GM12873 (cell line): ENCODE results near the gene PDK3.

Experiments
- CTCF ChIP-seq: IDR thresholded peaks from 2 replicates; pipeline ENCODE4 v1.5.1; 2012; ENCODE audit warnings: low read depth, mild to moderate bottlenecking, moderate library complexity, low read length, control low read depth; ENCODE audit not compliant: insufficient read depth; ENCODE audit errors: missing control alignments

Gene PDK3

GRCh38 chrX:24465532-24465865 lies 413 bp downstream of the PDK3 start:
- no peak for TF ChIP-seq CTCF

GRCh38 chrX:24466025-24466424 lies 939 bp downstream of the PDK3 start:
- no peak for TF ChIP-seq CTCF

DNA sequence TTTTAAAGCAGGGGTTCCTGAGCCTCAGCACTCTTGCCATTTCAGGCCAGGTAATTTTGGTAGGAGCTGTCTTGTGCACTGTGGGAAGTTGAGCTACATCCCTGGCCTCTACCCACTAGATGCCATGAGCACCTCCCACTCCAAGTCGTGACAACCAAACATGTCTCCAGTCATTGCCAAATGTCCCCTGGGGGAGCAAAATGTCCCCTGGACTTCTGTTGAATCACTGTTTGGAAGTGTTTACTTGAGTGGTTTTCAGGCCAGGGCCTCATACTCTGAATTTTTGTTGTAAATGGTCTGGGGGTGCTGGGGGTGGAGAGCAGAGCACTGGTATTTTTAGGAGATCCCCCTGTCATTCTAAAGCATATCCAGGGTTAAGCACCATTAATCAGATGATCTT lies 3.2 kb downstream of the PDK3 start:
- TF ChIP-seq CTCF = no peak

DNA sequence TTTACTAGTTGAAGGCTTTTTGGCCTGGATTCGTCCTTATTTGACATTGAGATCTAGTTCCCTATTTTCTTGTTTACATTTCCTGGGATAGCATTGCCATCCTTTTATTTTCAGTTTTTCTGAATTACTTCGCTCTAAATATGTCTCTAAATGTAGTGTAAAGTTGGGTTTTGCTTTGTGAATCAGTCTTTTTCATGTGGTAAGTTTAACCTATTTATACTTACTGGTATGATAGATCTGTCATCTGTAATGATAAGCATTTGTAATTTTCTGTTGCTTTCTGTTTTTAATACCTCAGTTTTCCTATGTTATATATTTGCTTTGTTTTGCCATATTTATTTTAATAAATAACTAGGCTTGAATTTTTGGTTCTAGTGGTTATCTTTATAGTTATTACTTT lies 6.7 kb downstream of the PDK3 start:
- no peak for TF ChIP-seq CTCF

DNA sequence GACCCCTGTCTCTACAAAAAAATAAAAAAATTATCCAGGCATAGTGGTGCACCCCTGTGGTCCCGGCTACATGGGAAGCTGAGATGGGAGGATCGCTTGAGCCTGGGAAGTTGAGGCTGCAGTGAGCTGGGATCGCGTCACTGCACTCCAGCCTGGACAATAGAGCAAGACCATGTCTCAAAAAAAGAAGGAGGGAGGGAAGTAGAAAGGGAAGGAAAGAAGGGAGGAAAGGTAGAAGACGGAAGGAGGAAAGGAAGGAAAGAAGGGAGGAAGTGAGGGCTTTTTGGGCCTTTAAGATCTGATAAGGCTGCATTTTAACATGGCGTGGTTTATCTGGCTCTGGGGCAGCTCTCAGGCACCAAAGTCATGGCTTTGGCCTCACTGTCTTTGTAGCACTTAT lies 10.4 kb downstream of the PDK3 start:
- TF ChIP-seq CTCF = no peak

DNA sequence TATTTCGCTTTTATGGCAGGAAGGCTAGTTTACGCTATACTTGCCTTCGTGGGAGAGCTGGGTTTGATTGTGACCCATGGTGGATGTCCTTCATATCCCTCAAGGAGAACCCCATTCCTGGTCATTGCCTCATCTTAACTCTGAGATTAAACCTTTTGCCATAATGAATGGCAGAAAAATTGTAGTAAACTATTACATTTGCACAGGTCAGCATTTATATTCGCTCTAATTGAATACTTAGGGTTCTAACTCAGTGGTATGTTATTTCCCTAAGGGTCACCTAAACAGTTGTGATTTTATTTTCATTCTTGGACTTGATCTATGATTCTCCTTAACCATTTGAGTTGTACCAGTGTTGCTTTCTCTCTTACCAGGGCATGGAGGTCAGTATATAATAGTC lies 13.4 kb downstream of the PDK3 start:
- TF ChIP-seq CTCF = no peak

DNA sequence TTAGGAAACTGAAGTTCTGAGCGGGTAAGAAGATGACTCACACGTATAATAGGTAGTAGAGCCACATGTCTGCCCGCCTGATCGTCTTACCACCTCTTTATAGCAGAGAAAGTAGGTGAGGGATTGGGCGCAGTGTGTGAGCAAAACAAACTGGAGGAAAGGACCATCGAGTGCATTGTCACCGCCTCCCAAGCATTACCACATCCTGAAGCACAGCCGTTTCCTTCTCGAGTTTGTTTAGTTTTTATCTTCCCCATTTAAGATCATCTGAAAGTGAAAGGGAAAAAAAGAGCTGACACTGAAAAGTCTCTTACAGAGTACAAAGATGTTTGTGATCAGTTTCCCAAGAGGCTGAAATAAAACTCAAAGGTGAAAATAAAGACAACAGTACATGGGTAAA lies 14.8 kb downstream of the PDK3 start:
- no peak for TF ChIP-seq CTCF

DNA sequence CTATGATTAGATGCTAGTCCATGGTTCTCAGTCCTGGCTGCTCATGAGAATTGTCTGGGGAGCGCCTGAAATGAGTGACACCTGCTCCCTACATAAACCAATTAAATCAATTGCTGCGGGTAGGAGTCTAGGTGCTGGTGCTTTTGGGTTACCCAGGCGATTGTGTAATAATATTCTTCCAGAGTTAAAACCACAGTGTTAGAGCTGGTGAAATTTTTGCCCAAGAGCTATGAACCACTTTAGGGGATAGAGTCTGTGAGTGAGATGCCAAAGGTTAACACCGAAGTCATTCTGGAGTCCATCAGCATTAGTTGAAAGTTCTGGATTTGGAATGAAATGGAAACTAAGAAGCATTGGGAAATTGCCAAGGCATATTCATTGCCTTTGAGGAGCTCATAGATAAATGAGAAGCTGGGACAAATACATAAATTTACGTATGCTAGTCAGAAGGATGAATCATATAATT lies 15.3 kb downstream of the PDK3 start:
- TF ChIP-seq CTCF = no peak
